Measurements from ENCODE around the gene ACSL4.
"Not testable (repeated sequence)": the region's sequence is repeated elsewhere in the genome, so short reads cannot be mapped to it uniquely, and the experiment has no call there.

The ACSL4 gene

GRCh38 chrX:109667986-109668385 lies 65.1 kb downstream of the ACSL4 start:
- no peak for DNase-seq (ENCODE audit: low spot score)

GRCh38 chrX:109660435-109661143 lies 72.5 kb downstream of the ACSL4 start:
- DNase-seq (ENCODE audit: low spot score): no peak

- no peak for DNase-seq (ENCODE audit: low spot score)
Observed at GRCh38 chrX:109658391-109658790, 74.7 kb downstream of the ACSL4 start.

- DNase-seq (ENCODE audit: low spot score): not testable (repeated sequence)
Observed at GRCh38 chrX:109657364-109657763, 75.7 kb downstream of the ACSL4 start.

GRCh38 chrX:109656774-109657173 lies 76.3 kb downstream of the ACSL4 start:
- DNase-seq (ENCODE audit: low spot score): no peak

GRCh38 chrX:109655502-109656201 lies 77.4 kb downstream of the ACSL4 start:
- DNase-seq (ENCODE audit: low spot score): no peak

GRCh38 chrX:109654516-109655109 lies 78.4 kb downstream of the ACSL4 start:
- DNase-seq (ENCODE audit: low spot score): no peak

GRCh38 chrX:109644671-109645070 lies 88.4 kb downstream of the ACSL4 start:
- not testable (repeated sequence) for DNase-seq (ENCODE audit: low spot score)

GRCh38 chrX:109643687-109644086 lies 89.4 kb downstream of the ACSL4 start:
- DNase-seq (ENCODE audit: low spot score): no peak

- no peak for DNase-seq (ENCODE audit: low spot score)
Observed at GRCh38 chrX:109638158-109638557, 94.9 kb downstream of the ACSL4 start.

- DNase-seq (ENCODE audit: low spot score): not testable (repeated sequence)
Observed at GRCh38 chrX:109637477-109637876, 95.6 kb downstream of the ACSL4 start.

GRCh38 chrX:109635146-109635545 lies 97.9 kb downstream of the ACSL4 start:
- no peak for DNase-seq (ENCODE audit: low spot score)

GRCh38 chrX:109632906-109633504 lies 100.1 kb downstream of the ACSL4 start:
- no peak for DNase-seq (ENCODE audit: low spot score)

- no peak for DNase-seq (ENCODE audit: low spot score)
Observed at GRCh38 chrX:109629310-109629709, 103.7 kb downstream of the ACSL4 start.

- no peak for DNase-seq (ENCODE audit: low spot score)
Observed at GRCh38 chrX:109626637-109627036, 106.4 kb downstream of the ACSL4 start.

GRCh38 chrX:109624641-109625616 lies 108.1 kb downstream of the ACSL4 start, which contains the start of gene KCNE5:
Gene KCNE5, minus strand, starts transcription at chrX:109625172. Its CDS starts 152 bp downstream, at chrX:109625020.
- no peak for DNase-seq (ENCODE audit: low spot score)

- no peak for DNase-seq (ENCODE audit: low spot score)
Observed at GRCh38 chrX:109623997-109624396, 109.1 kb downstream of the ACSL4 start.

GRCh38 chrX:109622270-109622669 lies 110.8 kb downstream of the ACSL4 start:
- no peak for DNase-seq (ENCODE audit: low spot score)

- no peak for DNase-seq (ENCODE audit: low spot score)
Observed at GRCh38 chrX:109619771-109620170, 113.3 kb downstream of the ACSL4 start.

- no peak for DNase-seq (ENCODE audit: low spot score)
Observed at GRCh38 chrX:109614951-109615350, 118.1 kb downstream of the ACSL4 start.

GRCh38 chrX:109601486-109601885 lies 131.6 kb downstream of the ACSL4 start:
- DNase-seq (ENCODE audit: low spot score): no peak

All from CD4-positive, alpha-beta T cell treated with Interleukin-6 at 100 ng/mL for 8 hours (primary cell).